MM.1S (cell line): ENCODE results near the gene CLDN8.

ENCODE experiments used
- DNase-seq: peaks from one replicate; pipeline ENCODE4 v3.0.0-alpha.2; 2015
- H2AFZ ChIP-seq: fragments of 300-600 bp; sonication (generic); 2 replicates; pipeline ENCODE4 v1.6.0; 2016; ENCODE audit warnings: antibody characterized with exemption, low read length
- H3F3A ChIP-seq: fragments of 300-600 bp; sonication (generic); 2 replicates; pipeline ENCODE4 v1.6.1; 2016; ENCODE audit warnings: mild to moderate bottlenecking, antibody characterized with exemption, low read length, moderate library complexity, mixed read lengths; ENCODE audit not compliant: insufficient read depth
- H3K27ac ChIP-seq: fragments of 300-600 bp; sonication (generic); 2 replicates; pipeline ENCODE4 v1.5.1; 2016; ENCODE audit warnings: mild to moderate bottlenecking, low read length
- H3K27me3 ChIP-seq: fragments of 300-600 bp; sonication (generic); replicated peaks from 2 replicates; pipeline ENCODE4 v1.6.0; 2016; ENCODE audit warnings: low read length; ENCODE audit not compliant: insufficient read depth
- H3K36me3 ChIP-seq: fragments of 300-600 bp; sonication (generic); replicated peaks from 2 replicates; pipeline ENCODE4 v1.6.1; 2016; ENCODE audit warnings: mild to moderate bottlenecking, low read length, mixed read lengths; ENCODE audit not compliant: insufficient read depth
- H3K4me1 ChIP-seq: fragments of 300-600 bp; sonication (generic); 2 replicates; pipeline ENCODE4 v1.6.1; 2016; ENCODE audit warnings: low read length, mixed read lengths
- H3K4me2 ChIP-seq: fragments of 300-600 bp; sonication (generic); 2 replicates; pipeline ENCODE4 v1.6.0; 2016; ENCODE audit warnings: low read depth, low read length
- H3K4me3 ChIP-seq: fragments of 300-600 bp; sonication (generic); 2 replicates; pipeline ENCODE4 v1.5.1; 2016; ENCODE audit warnings: low read length, mixed read lengths
- H3K79me2 ChIP-seq: fragments of 300-600 bp; sonication (generic); 2 replicates; pipeline ENCODE4 v1.6.1; 2016; ENCODE audit warnings: mixed run types, low read length, mixed read lengths
- H3K9ac ChIP-seq: fragments of 300-600 bp; sonication (generic); 2 replicates; pipeline ENCODE4 v1.6.1; 2016; ENCODE audit warnings: low read length, mixed read lengths
- H3K9me2 ChIP-seq: fragments of 300-600 bp; sonication (generic); replicated peaks from 2 replicates; pipeline ENCODE4 v1.6.1; 2016; ENCODE audit warnings: mild to moderate bottlenecking, low read length, mixed read lengths; ENCODE audit not compliant: insufficient read depth
- H3K9me3 ChIP-seq: fragments of 300-600 bp; sonication (generic); replicated peaks from 2 replicates; pipeline ENCODE4 v1.6.1; 2016; ENCODE audit warnings: mild to moderate bottlenecking, low read length, mixed read lengths; ENCODE audit not compliant: insufficient read depth
- H4K20me1 ChIP-seq: fragments of 300-600 bp; sonication (generic); 2 replicates; pipeline ENCODE4 v1.6.1; 2016; ENCODE audit warnings: mild to moderate bottlenecking, low read length, moderate library complexity, mixed read lengths; ENCODE audit not compliant: insufficient read depth
- EZH2 ChIP-seq: fragments of 300-600 bp; sonication (generic); optimal IDR thresholded peaks from 2 replicates; pipeline ENCODE3; 2017; ENCODE audit warnings: low read depth, mild to moderate bottlenecking, antibody characterized with exemption, low read length, mixed read lengths
- EZH2phosphoT487 ChIP-seq: fragments of 300-600 bp; sonication (generic); IDR thresholded peaks from 2 replicates; pipeline ENCODE4 v1.6.1; 2018; ENCODE audit warnings: antibody characterized with exemption, low read length
- TF ChIP-seq, protein P1 (sequence below): fragments of 300-600 bp; sonication (generic); IDR thresholded peaks from 2 replicates; pipeline ENCODE4 v1.5.1; 2016; ENCODE audit warnings: antibody characterized with exemption, low read length, mixed read lengths

Gene CLDN8

DNA sequence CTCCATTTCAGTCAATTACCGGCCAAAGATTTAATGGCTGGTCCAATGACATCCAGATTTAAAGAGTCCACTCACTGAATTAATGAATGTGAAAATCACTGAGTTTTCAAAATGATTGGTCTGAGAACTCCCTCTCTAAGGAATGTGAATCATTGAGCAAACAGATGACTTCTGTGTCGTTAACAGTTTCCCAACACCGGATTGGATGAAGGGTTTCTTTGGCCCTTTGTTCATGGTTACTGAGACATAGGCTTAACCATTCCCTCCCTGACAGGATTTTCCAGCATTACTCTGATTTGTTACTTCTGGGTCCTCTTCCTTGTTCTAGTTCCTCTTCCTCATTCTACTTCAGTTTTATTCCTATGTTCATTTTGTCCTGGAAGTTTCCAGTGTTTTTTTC lies 47.8 kb downstream of the CLDN8 start:
- Histone ChIP-seq H3K27ac (no peak overlapping the region), H3K4me2 (no peak overlapping the region), H4K20me1 (no peaks in the 10 kb centered on the region), H3K36me3 (no peaks in the 10 kb centered on the region), H3F3A (no peaks in the 10 kb centered on the region), H3K9me3 (no peaks in the 10 kb centered on the region), H3K9ac (no peak overlapping the region), H3K9me2 (no peaks in the 10 kb centered on the region), H3K79me2 (no peaks in the 10 kb centered on the region), H3K4me1 (no peaks in the 10 kb centered on the region), H2AFZ (no peak overlapping the region), H3K4me3 (no peak overlapping the region), H3K27me3 (no peaks in the 10 kb centered on the region)
- TF ChIP-seq, protein P1, sequence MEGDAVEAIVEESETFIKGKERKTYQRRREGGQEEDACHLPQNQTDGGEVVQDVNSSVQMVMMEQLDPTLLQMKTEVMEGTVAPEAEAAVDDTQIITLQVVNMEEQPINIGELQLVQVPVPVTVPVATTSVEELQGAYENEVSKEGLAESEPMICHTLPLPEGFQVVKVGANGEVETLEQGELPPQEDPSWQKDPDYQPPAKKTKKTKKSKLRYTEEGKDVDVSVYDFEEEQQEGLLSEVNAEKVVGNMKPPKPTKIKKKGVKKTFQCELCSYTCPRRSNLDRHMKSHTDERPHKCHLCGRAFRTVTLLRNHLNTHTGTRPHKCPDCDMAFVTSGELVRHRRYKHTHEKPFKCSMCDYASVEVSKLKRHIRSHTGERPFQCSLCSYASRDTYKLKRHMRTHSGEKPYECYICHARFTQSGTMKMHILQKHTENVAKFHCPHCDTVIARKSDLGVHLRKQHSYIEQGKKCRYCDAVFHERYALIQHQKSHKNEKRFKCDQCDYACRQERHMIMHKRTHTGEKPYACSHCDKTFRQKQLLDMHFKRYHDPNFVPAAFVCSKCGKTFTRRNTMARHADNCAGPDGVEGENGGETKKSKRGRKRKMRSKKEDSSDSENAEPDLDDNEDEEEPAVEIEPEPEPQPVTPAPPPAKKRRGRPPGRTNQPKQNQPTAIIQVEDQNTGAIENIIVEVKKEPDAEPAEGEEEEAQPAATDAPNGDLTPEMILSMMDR: no peak
- TF ChIP-seq EZH2 (no peak), EZH2phosphoT487 (no peak)
- DNase-seq: no peak

DNA sequence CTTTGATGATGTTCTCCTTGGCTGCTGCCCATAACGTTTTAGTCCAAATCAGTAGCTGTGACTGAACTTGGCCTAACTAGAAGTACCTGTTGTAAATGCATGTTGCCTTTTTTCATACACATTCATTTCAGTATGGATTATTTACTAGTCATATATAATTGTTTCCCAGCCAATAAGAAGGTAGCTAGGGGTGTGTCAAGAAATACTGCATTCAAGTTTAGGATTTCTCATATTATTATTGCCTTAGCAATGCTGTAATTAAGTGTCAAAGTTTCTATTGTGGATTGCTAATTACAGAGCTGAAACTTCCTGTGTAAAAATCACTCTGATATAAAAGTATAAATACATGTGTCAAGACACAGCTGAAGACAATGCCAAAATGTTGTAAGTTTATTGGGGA lies 49.2 kb downstream of the CLDN8 start, which contains the start of gene CLDN17:
CLDN17 (minus strand) TSS at position 101 of the 400 bp plus-strand sequence. CDS start 188 bp downstream, outside the sequence.
- no peak within 1 kb of the TSS for H3K4me2 ChIP-seq
- no peak for TF ChIP-seq EZH2
- TF ChIP-seq EZH2phosphoT487: no peak
- TF ChIP-seq, protein P1: no peak
- H3K36me3 ChIP-seq: no peaks in the 10 kb centered on the region
- no peak within 1 kb of the TSS for H3K4me3 ChIP-seq
- H3F3A ChIP-seq: no peaks in the 10 kb centered on the region
- no peaks in the 10 kb centered on the region for H4K20me1 ChIP-seq
- no peaks in the 10 kb centered on the region for H3K9me3 ChIP-seq
- H3K27me3 ChIP-seq: no peaks in the 10 kb centered on the region
- H3K4me1 ChIP-seq: no peaks in the 10 kb centered on the region
- no peaks in the 10 kb centered on the region for H3K9me2 ChIP-seq
- no peaks in the 10 kb centered on the region for H3K79me2 ChIP-seq
- no peak for DNase-seq
- H3K9ac ChIP-seq: no peak within 1 kb of the TSS
- no peak within 1 kb of the TSS for H2AFZ ChIP-seq
- no peak within 1 kb of the TSS for H3K27ac ChIP-seq

DNA sequence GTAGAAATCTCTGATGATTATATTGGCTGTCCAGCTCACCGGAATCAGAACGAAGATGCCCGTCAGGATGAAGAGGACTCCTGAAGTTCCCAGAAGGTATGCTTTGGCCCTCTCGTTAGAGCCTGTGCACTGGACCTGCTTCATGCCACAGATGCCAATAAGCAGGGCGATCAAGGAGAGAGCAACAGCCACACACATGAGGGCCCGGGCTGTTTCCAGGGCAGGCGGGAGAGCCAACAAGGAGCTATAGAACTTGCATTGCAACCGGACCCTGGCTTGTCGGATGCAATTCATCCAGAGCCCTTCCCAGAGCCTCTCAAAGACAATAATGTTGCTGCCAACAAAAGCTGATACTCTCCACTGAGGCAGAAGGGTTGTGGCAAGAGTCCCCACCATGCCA lies 49.7 kb downstream of the CLDN8 start:
- TF ChIP-seq, protein P1: no peak
- TF ChIP-seq EZH2phosphoT487: no peak
- TF ChIP-seq EZH2: no peak
- Histone ChIP-seq H3K4me3 (no peak overlapping the region), H4K20me1 (no peaks in the 10 kb centered on the region), H3K4me2 (no peak overlapping the region), H3K36me3 (no peaks in the 10 kb centered on the region), H2AFZ (no peak overlapping the region), H3K9me3 (no peaks in the 10 kb centered on the region), H3K79me2 (no peaks in the 10 kb centered on the region), H3K9me2 (no peaks in the 10 kb centered on the region), H3K27me3 (no peaks in the 10 kb centered on the region), H3K9ac (no peak overlapping the region), H3K4me1 (no peaks in the 10 kb centered on the region), H3K27ac (no peak overlapping the region), H3F3A (no peaks in the 10 kb centered on the region)
- DNase-seq: no peak
